Stomach (tissue), 9 donors: ENCODE data around the gene DENND4A. TPM values are rescaled to one million over a fixed set of nuclear protein-coding genes. Genes with fewer than 3 reads are reported as not detected.

Experiments used
- DNase-seq, 2 donors: peaks; one replicate each; pipeline versions ENCODE4 v3.0.0 to v3.0.0-alpha.2; 2013 to 2019
- H3K27ac ChIP-seq, 5 donors: fragments of 200-600 bp in 4 of 5; sonication (generic) in 4 of 5; one replicate each; pipeline ENCODE4 v1.5.1; 2013 to 2019; ENCODE audit warnings: mild to moderate bottlenecking in 1 of 5, moderate library complexity in 1 of 5
- H3K27me3 ChIP-seq, 3 donors: fragments of 200-600 bp; sonication (generic); one replicate each; pipeline ENCODE4 v1.5.1; 2017 to 2019; ENCODE audit warnings: mixed run types in 1 of 3
- H3K36me3 ChIP-seq, 4 donors: fragments of 200-600 bp; sonication (generic); 1 replicate in 3 of 4; 2 replicates in 1 of 4; pipeline ENCODE4 v1.5.1; 2016 to 2019
- H3K4me1 ChIP-seq, 4 donors: fragments of 200-600 bp; sonication (generic); one replicate each; pipeline ENCODE4 v1.5.1; 2016 to 2019
- H3K4me3 ChIP-seq, 4 donors: fragments of 200-600 bp; sonication (generic) in 3 of 4; one replicate each; pipeline ENCODE4 v1.5.1; 2016 to 2019; ENCODE audit warnings: mild to moderate bottlenecking in 1 of 4
- H3K9me3 ChIP-seq, 4 donors: fragments of 200-600 bp; sonication (generic); one replicate each; pipeline ENCODE4 v1.5.1; 2016 to 2019
- CTCF ChIP-seq, 7 experiments: fragments of 450-650 bp in 4 of 7; fragments of 200-600 bp in 3 of 7; sonication (generic) in 3 of 7; IDR thresholded peaks; one replicate each; pipeline ENCODE4 v1.5.1; 2016 to 2019; ENCODE audit warnings: antibody characterized with exemption in 7 of 7, control low read depth in 2 of 7, mild to moderate bottlenecking in 1 of 7
- EP300 ChIP-seq: sonication (generic); formaldehyde crosslinking; IDR thresholded peaks from one replicate; pipeline ENCODE4 v1.6.1; 2017; ENCODE audit warnings: antibody characterized with exemption
- POLR2A ChIP-seq, 4 donors: fragments of 450-650 bp; IDR thresholded peaks; one replicate each; pipeline ENCODE4 v1.6.1; 2016; ENCODE audit warnings: antibody characterized with exemption in 4 of 4, control low read depth in 2 of 4, mild to moderate bottlenecking in 1 of 4, moderate library complexity in 1 of 4
- POLR2AphosphoS5 ChIP-seq, 3 donors: sonication (generic); formaldehyde crosslinking; IDR thresholded peaks; one replicate each; pipeline ENCODE4 v1.6.1; 2016; ENCODE audit warnings: antibody characterized with exemption in 3 of 3
- WGBS, 5 donors: extraction: QIAGEN DNeasy Blood & Tissue Kit in 3 of 5; methylation state at CpG; one replicate each; pipeline versions ENCODE4 v1.1.5 to v1.1.7; 2013 to 2018; 5-methylcytosine and 5-hydroxymethylcytosine counted together
- intact Hi-C: fragments of 100-400 bp; cut with DNase I; formaldehyde crosslinking; loops from one replicate; pipeline ENCODE4 v1.15.1; 2023; ENCODE audit warnings: low total_unique reads
- polyA plus RNA-seq, 3 donors: library from polyadenylated mRNA; stranded (reverse); fragments of 200-250 nt; gene quantifications; one replicate each; pipeline ENCODE4 v1.2.3, GENCODE V29; 2013
- total RNA-seq, 5 donors: library from RNA; depleted of rRNA; stranded (reverse); fragments of >200 nt; gene quantifications; one replicate each; pipeline versions ENCODE4 v1.1.0 to v1.2.3, GENCODE V29; 2014 to 2016
- donor health status: healthy with polysubstance abuse.
- donor health status: Bipolar disorder and iron deficiency.
- donor health status: healthy.

DENND4A gene
- total and polyA plus RNA-seq, 8 donors, result 5.0 to 60.6 (median 24.2) TPM

- intact Hi-C loops, result loop anchor here (10.0 kb wide), 1 partner anchor 233 kb away; the partner anchor contains the start of gene RAB11A
- no peak overlapping the region for H3K4me3 ChIP-seq
- H3K36me3 ChIP-seq, result peaks cover 0 to 8% (median 2%) of the 10 kb centered on the region in 4 donors
- H3K4me1 ChIP-seq, result no peaks in the 10 kb centered on the region
- H3K9me3 ChIP-seq, result no peaks in the 10 kb centered on the region
- 86 to 93% (median 91%) methylated on average over 6 of the region's 6 CpGs for WGBS, 5 donors
- DNase-seq, result no peak
- H3K27ac ChIP-seq, result no peak overlapping the region
- no peaks in the 10 kb centered on the region for H3K27me3 ChIP-seq
- no peak for TF ChIP-seq POLR2AphosphoS5 (IDR thresholded peaks at IDR 0.05)
- no peak for TF ChIP-seq EP300
- no peak for TF ChIP-seq CTCF (IDR thresholded peaks at IDR 0.05)
Measured at GRCh38 chr15:65631503-65631902, 160.6 kb downstream of the DENND4A start.

- 81 to 97% (median 90%) methylated on average over 5 of the region's 5 CpGs for WGBS, 5 donors
- DNase-seq, result no peak
- TF ChIP-seq POLR2A (IDR thresholded peaks at IDR 0.05) (no peak), EP300 (no peak), POLR2AphosphoS5 (IDR thresholded peaks at IDR 0.05) (no peak), CTCF (IDR thresholded peaks at IDR 0.05) (no peak)
- Histone ChIP-seq H3K36me3 (peaks cover 0 to 15% (median 9%) of the 10 kb centered on the region in 4 donors), H3K9me3 (no peaks in the 10 kb centered on the region), H3K27ac (no peak overlapping the region), H3K4me1 (no peaks in the 10 kb centered on the region), H3K27me3 (no peaks in the 10 kb centered on the region), H3K4me3 (no peak overlapping the region)
- intact Hi-C loops, result loop anchor here (10.0 kb wide), 1 partner anchor 234 kb away; the partner anchor contains the start of gene RAB11A
Measured at GRCh38 chr15:65630760-65631159, 161.3 kb downstream of the DENND4A start.

- intact Hi-C loops, result no loop called here
- no peak for TF ChIP-seq CTCF (IDR thresholded peaks at IDR 0.05)
- no peak for TF ChIP-seq POLR2AphosphoS5 (IDR thresholded peaks at IDR 0.05)
- no peak for TF ChIP-seq EP300
- no peak for TF ChIP-seq POLR2A (IDR thresholded peaks at IDR 0.05)
- no peaks in the 10 kb centered on the region for H3K9me3 ChIP-seq
- peaks cover 0 to 27% (median 21%) of the 10 kb centered on the region in 4 donors for H3K36me3 ChIP-seq
- no peak for DNase-seq
- H3K27me3 ChIP-seq, result no peaks in the 10 kb centered on the region
- no peaks in the 10 kb centered on the region for H3K4me1 ChIP-seq
- WGBS, 5 donors, result 89 to 94% (median 91%) methylated on average over 3 of the region's 3 CpGs
- no peak overlapping the region for H3K4me3 ChIP-seq
- H3K27ac ChIP-seq, result no peak overlapping the region
Measured at GRCh38 chr15:65629548-65629947, 162.5 kb downstream of the DENND4A start.

- WGBS, 5 donors, result 59 to 69% (median 65%) methylated on average over 4 of the region's 4 CpGs
- Histone ChIP-seq H3K4me3 (no peak overlapping the region), H3K9me3 (no peaks in the 10 kb centered on the region), H3K27ac (no peak overlapping the region), H3K36me3 (peaks cover 0 to 40% (median 28%) of the 10 kb centered on the region in 4 donors), H3K4me1 (no peaks in the 10 kb centered on the region), H3K27me3 (no peaks in the 10 kb centered on the region)
- no peak for TF ChIP-seq POLR2A (IDR thresholded peaks at IDR 0.05)
- TF ChIP-seq POLR2AphosphoS5 (IDR thresholded peaks at IDR 0.05), result no peak
- no peak for TF ChIP-seq EP300
- no peak for TF ChIP-seq CTCF (IDR thresholded peaks at IDR 0.05)
- intact Hi-C loops, result no loop called here
- no peak for DNase-seq
Measured at GRCh38 chr15:65626856-65627255, 165.2 kb downstream of the DENND4A start.
